ENCODE results near the gene SETX. TPM values are rescaled to one million over a fixed set of nuclear protein-coding genes. Genes with fewer than 3 reads are reported as not detected.

The SETX gene
- polyA plus RNA-seq, 1 donor, result 38.5 TPM

GRCh38 chr9:132324425-132324824, 30.4 kb downstream of the SETX start:
- Histone ChIP-seq H3K9me3 (ENCODE audit: control insufficient read depth, low read depth, low read length) (no peaks in the 10 kb centered on the region), H3K4me1 (ENCODE audit: control insufficient read depth, insufficient read depth, low read length) (no peaks in the 10 kb centered on the region), H3K27ac (ENCODE audit: low read length) (no peak overlapping the region), H3K36me3 (ENCODE audit: control insufficient read depth, insufficient read depth, low read length) (peaks cover 34% of the 10 kb centered on the region), H3K27me3 (ENCODE audit: control insufficient read depth, insufficient read depth, low read length) (no peaks in the 10 kb centered on the region), H3K4me3 (ENCODE audit: low read length) (no peak overlapping the region)
- DNase-seq, result no peak
- WGBS (ENCODE audit: insufficient coverage, low lambda C conversion rate), result 100% methylated on average over 1 of the region's 1 CpG

- peaks cover 19% of the 10 kb centered on the region for H3K36me3 ChIP-seq (ENCODE audit: control insufficient read depth, insufficient read depth, low read length)
- no peaks in the 10 kb centered on the region for H3K4me1 ChIP-seq (ENCODE audit: control insufficient read depth, insufficient read depth, low read length)
- no peaks in the 10 kb centered on the region for H3K27me3 ChIP-seq (ENCODE audit: control insufficient read depth, insufficient read depth, low read length)
- 42% methylated on average over 3 of the region's 4 CpGs for WGBS (ENCODE audit: insufficient coverage, low lambda C conversion rate)
- no peak for DNase-seq
- no peak overlapping the region for H3K27ac ChIP-seq (ENCODE audit: low read length)
- H3K9me3 ChIP-seq (ENCODE audit: control insufficient read depth, low read depth, low read length), result no peaks in the 10 kb centered on the region
- no peak overlapping the region for H3K4me3 ChIP-seq (ENCODE audit: low read length)
Measured at GRCh38 chr9:132319421-132320110, 35.2 kb downstream of the SETX start.

GRCh38 chr9:132312873-132313272, 41.9 kb downstream of the SETX start:
- Histone ChIP-seq H3K9me3 (ENCODE audit: control insufficient read depth, low read depth, low read length) (peaks cover 3% of the 10 kb centered on the region), H3K27ac (ENCODE audit: low read length) (no peak overlapping the region), H3K4me3 (ENCODE audit: low read length) (no peak overlapping the region), H3K4me1 (ENCODE audit: control insufficient read depth, insufficient read depth, low read length) (no peaks in the 10 kb centered on the region), H3K36me3 (ENCODE audit: control insufficient read depth, insufficient read depth, low read length) (peaks cover 33% of the 10 kb centered on the region), H3K27me3 (ENCODE audit: control insufficient read depth, insufficient read depth, low read length) (no peaks in the 10 kb centered on the region)
- WGBS (ENCODE audit: insufficient coverage, low lambda C conversion rate), result no CpG with 5 or more reads among the region's 2 CpGs
- no peak for DNase-seq

DNA sequence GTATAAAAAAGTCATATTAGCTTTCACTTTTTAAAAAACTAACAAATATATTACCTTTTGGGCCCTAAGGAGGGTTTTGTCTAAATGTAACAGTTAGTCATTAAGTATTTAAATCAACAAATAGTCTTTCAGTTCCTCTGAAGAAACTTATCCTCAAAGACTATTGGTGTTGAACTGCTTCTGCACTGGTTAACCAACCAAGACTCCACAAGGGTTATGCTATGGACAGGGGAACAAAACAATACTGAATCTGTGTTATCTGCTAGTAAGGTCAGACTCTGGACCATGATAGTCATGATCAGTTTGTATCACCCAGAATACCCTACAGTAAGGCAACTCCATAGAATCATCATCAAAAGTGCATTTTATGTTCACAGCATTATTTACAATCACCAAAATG, 42.4 kb downstream of the SETX start:
- Histone ChIP-seq H3K9me3 (ENCODE audit: control insufficient read depth, low read depth, low read length) (peaks cover 3% of the 10 kb centered on the region), H3K27me3 (ENCODE audit: control insufficient read depth, insufficient read depth, low read length) (no peaks in the 10 kb centered on the region), H3K4me1 (ENCODE audit: control insufficient read depth, insufficient read depth, low read length) (no peaks in the 10 kb centered on the region), H3K36me3 (ENCODE audit: control insufficient read depth, insufficient read depth, low read length) (peaks cover 37% of the 10 kb centered on the region), H3K27ac (ENCODE audit: low read length) (no peak overlapping the region), H3K4me3 (ENCODE audit: low read length) (no peak overlapping the region)
- no peak for DNase-seq

GRCh38 chr9:132311978-132312377, 42.8 kb downstream of the SETX start:
- Histone ChIP-seq H3K4me3 (ENCODE audit: low read length) (no peak overlapping the region), H3K36me3 (ENCODE audit: control insufficient read depth, insufficient read depth, low read length) (peaks cover 38% of the 10 kb centered on the region), H3K27me3 (ENCODE audit: control insufficient read depth, insufficient read depth, low read length) (no peaks in the 10 kb centered on the region), H3K27ac (ENCODE audit: low read length) (no peak overlapping the region), H3K9me3 (ENCODE audit: control insufficient read depth, low read depth, low read length) (peaks cover 3% of the 10 kb centered on the region), H3K4me1 (ENCODE audit: control insufficient read depth, insufficient read depth, low read length) (no peaks in the 10 kb centered on the region)
- DNase-seq, result no peak
- WGBS (ENCODE audit: insufficient coverage, low lambda C conversion rate), result 86% methylated on average over 1 of the region's 4 CpGs

GRCh38 chr9:132309056-132309455, 45.7 kb downstream of the SETX start:
- Histone ChIP-seq H3K4me3 (ENCODE audit: low read length) (no peak overlapping the region), H3K27me3 (ENCODE audit: control insufficient read depth, insufficient read depth, low read length) (no peaks in the 10 kb centered on the region), H3K4me1 (ENCODE audit: control insufficient read depth, insufficient read depth, low read length) (no peaks in the 10 kb centered on the region), H3K27ac (ENCODE audit: low read length) (no peak overlapping the region), H3K36me3 (ENCODE audit: control insufficient read depth, insufficient read depth, low read length) (peaks cover 45% of the 10 kb centered on the region), H3K9me3 (ENCODE audit: control insufficient read depth, low read depth, low read length) (peaks cover 3% of the 10 kb centered on the region)
- 100% methylated on average over 1 of the region's 5 CpGs for WGBS (ENCODE audit: insufficient coverage, low lambda C conversion rate)
- no peak for DNase-seq

GRCh38 chr9:132301521-132301920, 53.3 kb downstream of the SETX start:
- WGBS (ENCODE audit: insufficient coverage, low lambda C conversion rate), result 100% methylated on average over 2 of the region's 6 CpGs
- H3K9me3 ChIP-seq (ENCODE audit: control insufficient read depth, low read depth, low read length), result no peaks in the 10 kb centered on the region

DNA sequence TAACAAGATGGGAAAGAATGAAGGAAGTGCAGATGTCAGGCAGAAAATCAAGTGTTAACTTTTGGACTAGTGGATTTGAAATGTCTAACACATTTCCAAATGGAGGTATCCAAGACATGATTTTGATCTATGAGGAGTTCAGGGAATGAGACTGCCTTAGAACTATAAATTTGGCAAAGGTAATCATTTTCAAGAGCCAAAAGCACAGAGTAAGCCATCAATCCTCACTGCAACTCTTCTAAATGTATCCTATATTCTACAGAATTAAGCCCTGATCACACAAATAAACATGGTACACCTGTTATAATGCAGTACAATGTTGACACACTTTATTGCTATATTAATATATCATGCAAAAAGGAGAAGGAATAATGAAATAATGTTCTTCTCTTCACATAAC, 55.6 kb downstream of the SETX start:
- Histone ChIP-seq H3K9me3 (ENCODE audit: control insufficient read depth, low read depth, low read length) (no peaks in the 10 kb centered on the region), H3K4me1 (ENCODE audit: control insufficient read depth, insufficient read depth, low read length) (no peaks in the 10 kb centered on the region), H3K27ac (ENCODE audit: low read length) (no peak overlapping the region), H3K36me3 (ENCODE audit: control insufficient read depth, insufficient read depth, low read length) (peaks cover 66% of the 10 kb centered on the region), H3K27me3 (ENCODE audit: control insufficient read depth, insufficient read depth, low read length) (no peaks in the 10 kb centered on the region), H3K4me3 (ENCODE audit: low read length) (no peak overlapping the region)
- DNase-seq, result no peak

More at GRCh38 chr9:132301521-132301920, 53.3 kb downstream of the SETX start:
- DNase-seq, result no peak
- H3K27me3 ChIP-seq (ENCODE audit: control insufficient read depth, insufficient read depth, low read length), result no peaks in the 10 kb centered on the region
- no peaks in the 10 kb centered on the region for H3K4me1 ChIP-seq (ENCODE audit: control insufficient read depth, insufficient read depth, low read length)
- peaks cover 50% of the 10 kb centered on the region for H3K36me3 ChIP-seq (ENCODE audit: control insufficient read depth, insufficient read depth, low read length)
- H3K27ac ChIP-seq (ENCODE audit: low read length), result no peak overlapping the region
- no peak overlapping the region for H3K4me3 ChIP-seq (ENCODE audit: low read length)

DNA sequence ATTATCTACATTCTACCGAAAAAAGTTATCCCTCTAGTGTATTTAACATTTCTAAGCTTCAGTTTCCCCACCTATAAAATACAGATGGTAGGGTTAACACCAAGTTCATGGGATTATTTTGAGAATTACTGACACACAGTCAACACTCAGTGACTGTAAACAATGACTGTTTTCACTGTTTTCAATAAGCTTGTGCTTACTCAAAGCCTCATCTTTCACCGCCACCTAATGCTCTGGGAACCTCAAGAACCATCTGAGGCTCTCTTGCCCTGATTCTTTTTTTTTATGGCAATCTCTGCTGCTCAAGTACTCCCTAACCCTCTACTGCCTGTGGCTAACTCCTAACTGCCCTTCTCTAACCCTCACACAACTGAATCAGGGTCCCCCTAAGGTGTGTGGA, 59.6 kb downstream of the SETX start:
- 100% methylated on average over 1 of the region's 2 CpGs for WGBS (ENCODE audit: insufficient coverage, low lambda C conversion rate)

DNA sequence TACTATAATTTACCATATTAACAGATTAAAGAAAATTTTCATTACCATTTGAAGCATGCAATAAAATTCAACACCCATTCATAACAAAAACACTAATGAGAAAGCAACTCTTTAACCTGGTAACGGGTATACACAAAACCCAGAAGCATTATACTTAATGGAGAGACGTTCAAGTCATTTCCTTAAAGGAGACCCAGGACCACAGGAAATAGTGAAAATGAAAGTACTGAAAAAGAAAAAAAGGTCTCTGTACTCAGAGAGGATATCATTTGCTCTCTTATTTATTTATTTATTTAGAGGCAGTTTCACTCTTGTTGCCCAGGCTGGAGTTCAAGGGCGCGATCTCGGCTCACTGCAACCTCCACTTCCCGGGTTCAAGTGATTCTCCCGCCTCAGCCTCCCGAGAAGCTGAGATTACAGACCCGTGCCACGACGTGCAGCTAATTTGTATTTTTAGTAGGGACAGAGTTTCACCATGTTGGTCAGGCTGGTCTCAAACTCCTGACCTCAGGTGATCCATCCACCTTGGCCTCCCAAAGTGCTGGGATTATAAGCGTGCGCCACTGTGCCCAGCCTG, 61.6 kb downstream of the SETX start:
- DNase-seq, result no peak
- H3K27me3 ChIP-seq (ENCODE audit: control insufficient read depth, insufficient read depth, low read length), result no peaks in the 10 kb centered on the region
- peaks cover 46% of the 10 kb centered on the region for H3K36me3 ChIP-seq (ENCODE audit: control insufficient read depth, insufficient read depth, low read length)
- H3K9me3 ChIP-seq (ENCODE audit: control insufficient read depth, low read depth, low read length), result no peaks in the 10 kb centered on the region
- H3K4me1 ChIP-seq (ENCODE audit: control insufficient read depth, insufficient read depth, low read length), result peaks cover 3% of the 10 kb centered on the region
- 82% methylated on average over 3 of the region's 13 CpGs for WGBS (ENCODE audit: insufficient coverage, low lambda C conversion rate)
- no peak overlapping the region for H3K27ac ChIP-seq (ENCODE audit: low read length)
- no peak overlapping the region for H3K4me3 ChIP-seq (ENCODE audit: low read length)

More for the DNA sequence above, 59.6 kb downstream of the SETX start:
- Histone ChIP-seq H3K9me3 (ENCODE audit: control insufficient read depth, low read depth, low read length) (no peaks in the 10 kb centered on the region), H3K4me1 (ENCODE audit: control insufficient read depth, insufficient read depth, low read length) (no peaks in the 10 kb centered on the region), H3K27ac (ENCODE audit: low read length) (no peak overlapping the region), H3K27me3 (ENCODE audit: control insufficient read depth, insufficient read depth, low read length) (no peaks in the 10 kb centered on the region), H3K4me3 (ENCODE audit: low read length) (no peak overlapping the region), H3K36me3 (ENCODE audit: control insufficient read depth, insufficient read depth, low read length) (peaks cover 64% of the 10 kb centered on the region)
- DNase-seq, result no peak

DNA sequence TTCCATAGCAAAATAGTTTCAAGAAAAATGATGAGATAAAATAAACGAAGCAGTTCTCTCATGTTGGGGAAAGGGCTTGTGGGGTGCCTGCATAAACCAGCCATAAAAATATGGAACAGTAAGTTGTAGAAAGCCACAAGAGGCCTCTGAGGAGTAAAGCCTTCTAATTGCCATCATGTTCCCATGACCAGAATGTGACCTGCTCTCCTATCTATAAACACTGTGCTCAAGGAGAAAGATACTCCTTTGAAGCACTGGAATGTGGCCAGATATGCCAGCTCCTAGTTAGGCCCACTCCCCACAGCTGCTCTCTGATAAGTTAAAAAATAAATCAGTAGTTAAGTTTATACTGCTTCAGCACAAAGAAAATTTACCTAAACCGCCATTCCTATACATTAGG, 65.8 kb downstream of the SETX start:
- H3K9me3 ChIP-seq (ENCODE audit: control insufficient read depth, low read depth, low read length), result no peaks in the 10 kb centered on the region
- H3K27ac ChIP-seq (ENCODE audit: low read length), result peak overlapping the region; percentile 50
- WGBS (ENCODE audit: insufficient coverage, low lambda C conversion rate), result 0% methylated on average over 1 of the region's 2 CpGs
- H3K36me3 ChIP-seq (ENCODE audit: control insufficient read depth, insufficient read depth, low read length), result peaks cover 34% of the 10 kb centered on the region
- peaks cover 3% of the 10 kb centered on the region for H3K4me1 ChIP-seq (ENCODE audit: control insufficient read depth, insufficient read depth, low read length)
- no peak overlapping the region for H3K4me3 ChIP-seq (ENCODE audit: low read length)
- DNase-seq, result peak; percentile 33 to 66
- no peaks in the 10 kb centered on the region for H3K27me3 ChIP-seq (ENCODE audit: control insufficient read depth, insufficient read depth, low read length)

Data from large intestine (tissue), 3 donors.